PC-9 (cell line): ENCODE measurements around the gene KIAA2012. TPM values are rescaled to one million over a fixed set of nuclear protein-coding genes. Genes with fewer than 3 reads are reported as not detected.

Source experiments
- BruUV-seq: library from RNA; stranded (reverse); fragments of 400-500 nt; replicated peaks from 2 replicates; lab custom pipeline; 2021; lab: Mats Ljungman, UMichigan
- CTCF ChIA-PET: fragments of 300-600 bp; sonication (Branson Sonifier 250); formaldehyde crosslinking; loops from one replicate; lab custom pipeline; 2022; ENCODE audit warnings: antibody characterized with exemption; lab: Charles Lee
- POLR2A ChIA-PET: fragments of 300-600 bp; sonication (Branson Sonifier 250); formaldehyde crosslinking; loops from one replicate; lab custom pipeline; 2022; ENCODE audit warnings: antibody characterized with exemption; ENCODE audit not compliant: unreplicated experiment; lab: Charles Lee
- DNase-seq, 2 experiments: peaks; one replicate each; pipeline versions ENCODE4 v3.0.0 to v3.0.0-alpha.2; 2015 to 2022; ENCODE audit warnings: mixed read lengths in 1 of 2
- H2AFZ ChIP-seq: fragments of 200-600 bp; sonication (generic); 2 replicates; pipeline ENCODE4 v1.8.1; 2017; ENCODE audit warnings: antibody characterized with exemption
- H3F3A ChIP-seq: fragments of 200-600 bp; sonication (generic); 2 replicates; pipeline ENCODE4 v1.8.1; 2017; ENCODE audit warnings: antibody characterized with exemption, mild to moderate bottlenecking, low read depth; ENCODE audit not compliant: insufficient read depth
- H3K27ac ChIP-seq: fragments of 200-600 bp; sonication (generic); 2 replicates; pipeline ENCODE4 v1.6.1; 2016; ENCODE audit warnings: mixed run types
- H3K27me3 ChIP-seq: fragments of 200-600 bp; sonication (generic); 2 replicates; pipeline ENCODE4 v1.6.1; 2016; ENCODE audit warnings: low read depth, mixed run types; ENCODE audit not compliant: insufficient read depth
- H3K36me3 ChIP-seq: fragments of 200-600 bp; sonication (generic); 2 replicates; pipeline ENCODE4 v1.6.1; 2016; ENCODE audit warnings: low read depth, mixed run types
- H3K4me1 ChIP-seq: fragments of 200-600 bp; sonication (generic); replicated peaks from 2 replicates; pipeline ENCODE4 v1.6.1; 2016; ENCODE audit warnings: mixed run types; ENCODE audit not compliant: insufficient read depth
- H3K4me2 ChIP-seq: fragments of 200-600 bp; sonication (generic); 2 replicates; pipeline ENCODE4 v1.6.1; 2017; ENCODE audit warnings: mixed run types
- H3K4me3 ChIP-seq: fragments of 200-600 bp; sonication (generic); 2 replicates; pipeline ENCODE4 v1.6.1; 2016; ENCODE audit warnings: mixed run types
- H3K79me2 ChIP-seq: fragments of 200-600 bp; sonication (generic); 2 replicates; pipeline ENCODE4 v1.6.1; 2017; ENCODE audit warnings: low read depth, mixed run types
- H3K9me2 ChIP-seq: fragments of 200-600 bp; sonication (generic); 2 replicates; pipeline ENCODE4 v1.8.1; 2017; ENCODE audit warnings: mild to moderate bottlenecking; ENCODE audit not compliant: insufficient read depth
- H3K9me3 ChIP-seq: fragments of 200-600 bp; sonication (generic); 2 replicates; pipeline ENCODE4 v1.8.1; 2016; ENCODE audit warnings: low read depth; ENCODE audit not compliant: insufficient read depth
- H4K20me1 ChIP-seq: fragments of 200-600 bp; sonication (generic); 2 replicates; pipeline ENCODE4 v1.8.1; 2017; ENCODE audit not compliant: insufficient read depth
- CTCF ChIP-seq: fragments of 200-600 bp; sonication (generic); conservative IDR thresholded peaks from 2 replicates; pipeline ENCODE4 v1.6.1; 2017; ENCODE audit warnings: mixed run types, antibody characterized with exemption, mild to moderate bottlenecking, moderate library complexity
- EZH2 ChIP-seq: fragments of 200-600 bp; sonication (generic); IDR thresholded peaks from 2 replicates; pipeline ENCODE4 v1.8.0; 2017; ENCODE audit warnings: antibody characterized with exemption, low read depth
- intact Hi-C: fragments of 100-400 bp; cut with micrococcal nuclease; formaldehyde crosslinking; loops from one replicate; pipeline ENCODE4 v1.10.0; 2022; ENCODE audit not compliant: unreplicated experiment
- total RNA-seq: library from RNA; stranded (reverse); gene quantifications from 2 replicates; pipeline ENCODE4 v1.2.3, GENCODE V29; 2021

KIAA2012 gene
- total RNA-seq, 1 experiment from 2014 or later = not detected

DNA sequence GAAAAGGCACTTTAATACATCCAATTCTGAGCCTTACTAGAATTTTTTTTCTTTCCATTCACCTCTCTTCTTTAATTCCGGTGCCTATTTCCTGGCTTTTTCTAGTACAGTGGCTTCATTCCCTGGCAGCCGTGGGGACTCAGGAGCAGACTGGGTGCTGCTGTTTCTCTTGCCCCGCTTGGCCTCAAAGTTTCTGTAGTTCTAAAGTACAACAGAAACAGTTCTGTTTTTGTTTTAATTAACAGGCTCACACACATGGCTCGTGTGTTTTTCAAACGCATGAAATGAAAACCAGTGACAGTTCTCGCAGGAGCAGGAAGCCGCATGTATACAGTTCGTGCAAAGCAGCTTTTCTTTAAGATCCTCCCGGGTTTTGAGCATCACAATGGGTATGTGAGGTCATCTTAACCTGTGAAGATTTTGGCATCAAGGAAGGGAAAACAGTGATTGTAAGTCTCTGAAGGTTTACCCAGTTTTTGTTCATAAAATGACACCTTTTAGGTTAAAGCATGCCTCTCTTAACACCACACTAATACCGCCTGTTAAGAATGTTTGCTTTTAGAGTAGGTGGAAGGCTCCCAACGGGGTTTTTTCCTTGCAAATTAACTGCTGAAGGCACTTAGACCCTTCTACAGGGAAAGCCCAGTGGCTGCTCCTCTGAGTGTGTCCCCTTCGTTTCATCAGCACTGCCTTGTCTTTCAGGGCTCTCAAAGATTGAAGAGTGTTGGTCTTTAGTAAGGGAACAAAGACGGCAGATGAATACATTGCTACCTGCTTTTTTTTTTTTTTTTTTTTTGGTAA, 33.6 kb upstream of the KIAA2012 start:
- no peak for DNase-seq
- Histone ChIP-seq H3K79me2 (peaks cover 39% of the 10 kb centered on the region), H2AFZ (peak overlapping the region; percentile 48; the same call in 1 of the 2 replicates), H3K9me2 (no peaks in the 10 kb centered on the region), H3K4me3 (peak overlapping the region; percentile 26; the same call in 1 of the 2 replicates), H3K27ac (peak overlapping the region; percentile 84), H4K20me1 (no peaks in the 10 kb centered on the region), H3K4me2 (peak overlapping the region; percentile 91), H3K4me1 (peaks cover 36% of the 10 kb centered on the region), H3K9me3 (no peaks in the 10 kb centered on the region), H3K36me3 (no peaks in the 10 kb centered on the region), H3K27me3 (no peaks in the 10 kb centered on the region), H3F3A (peaks cover 5% of the 10 kb centered on the region)
- intact Hi-C loops = loop anchor here (5.0 to 10.0 kb wide), 3 partner anchors 145 to 335 kb away; partner anchors contain the start of genes ALS2 and BMPR2
- no peak for TF ChIP-seq CTCF
- no peak for TF ChIP-seq EZH2
- no TSS peak for BruUV-seq
- ChIA-PET CTCF (no interaction called here), POLR2A (interaction anchor here (0.6 to 0.8 kb wide), 3 partner anchors 33 to 141 kb away, joined by 5 to 14 read pairs (median 14); no protein-coding TSS in a partner anchor)

- DNase-seq = no peak
- Histone ChIP-seq H3K4me3 (no peak overlapping the region), H3K27ac (peak overlapping the region; percentile 84; the same call in 1 of the 2 replicates), H3K27me3 (no peaks in the 10 kb centered on the region), H2AFZ (no peak overlapping the region), H3K79me2 (peaks cover 34% of the 10 kb centered on the region), H3K4me2 (peak overlapping the region; percentile 91; the same call in 1 of the 2 replicates), H4K20me1 (no peaks in the 10 kb centered on the region), H3K36me3 (no peaks in the 10 kb centered on the region), H3F3A (peaks cover 5% of the 10 kb centered on the region), H3K9me2 (no peaks in the 10 kb centered on the region), H3K9me3 (no peaks in the 10 kb centered on the region), H3K4me1 (peaks cover 36% of the 10 kb centered on the region)
- intact Hi-C loops = no loop called here
- CTCF ChIA-PET = no interaction called here
- POLR2A ChIA-PET = no interaction called here
- TF ChIP-seq CTCF = no peak
- no TSS peak for BruUV-seq
Observed at GRCh38 chr2:202040079-202040844, 32.8 kb upstream of the KIAA2012 start.

DNA sequence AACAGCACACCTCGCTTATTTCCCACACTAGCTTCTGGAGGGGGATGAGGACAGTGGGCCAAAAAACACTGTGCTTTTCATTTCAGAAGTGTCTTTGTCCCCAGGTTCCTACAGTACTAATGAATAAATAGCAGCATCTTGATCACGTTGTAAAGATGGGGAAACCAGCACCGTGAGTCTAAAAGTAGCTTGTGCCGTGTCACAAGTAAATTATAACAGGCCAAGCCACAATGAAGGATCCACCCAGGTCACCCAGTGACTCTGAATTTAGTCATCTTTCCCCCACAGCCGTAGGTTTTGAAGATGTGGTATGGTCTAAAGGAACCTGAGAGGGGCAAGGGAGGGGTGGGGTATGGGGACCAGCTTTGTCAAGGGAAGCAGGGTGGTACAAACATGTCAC, 30.6 kb upstream of the KIAA2012 start:
- intact Hi-C loops = no loop called here
- no peaks in the 10 kb centered on the region for H3K36me3 ChIP-seq
- no peak overlapping the region for H3K4me3 ChIP-seq
- peaks cover 26% of the 10 kb centered on the region for H3K4me1 ChIP-seq
- no peaks in the 10 kb centered on the region for H3K9me2 ChIP-seq
- BruUV-seq = no TSS peak
- no peak for TF ChIP-seq EZH2
- TF ChIP-seq CTCF = no peak
- no peak overlapping the region for H2AFZ ChIP-seq
- no peak for DNase-seq
- ChIA-PET CTCF (interaction anchor here (0.6 kb wide), 1 partner anchor 259 kb away, joined by 3 read pairs; no protein-coding TSS in a partner anchor), POLR2A (interaction anchor here (0.7 kb wide), 1 partner anchor 88 kb away, joined by 3 read pairs; no protein-coding TSS in a partner anchor)
- no peak overlapping the region for H3K27ac ChIP-seq
- H3K27me3 ChIP-seq = no peaks in the 10 kb centered on the region
- H3K79me2 ChIP-seq = peaks cover 12% of the 10 kb centered on the region
- H3K4me2 ChIP-seq = no peak overlapping the region
- peaks cover 5% of the 10 kb centered on the region for H3F3A ChIP-seq
- H4K20me1 ChIP-seq = no peaks in the 10 kb centered on the region
- no peaks in the 10 kb centered on the region for H3K9me3 ChIP-seq
